Subcutaneous adipose tissue (tissue), 4 donors: ENCODE results near the gene PRRT2. TPM values are rescaled to one million over a fixed set of nuclear protein-coding genes. Genes with fewer than 3 reads are reported as not detected.

ENCODE experiments used
- CTCF ChIP-seq: fragments of 450-650 bp; IDR thresholded peaks from one replicate; pipeline ENCODE4 v1.5.1; 2016; ENCODE audit warnings: low read depth, mild to moderate bottlenecking, control low read depth, antibody characterized with exemption, moderate library complexity
- total RNA-seq, 4 donors: library from RNA; depleted of rRNA; stranded (reverse); fragments of >200 nt; gene quantifications; one replicate each; pipeline ENCODE4 v1.1.0, GENCODE V29; 2016

Gene PRRT2
- total RNA-seq, 4 donors from 2014 or later: 0.19 to 3.5 (median 2.9) TPM; not detected in 1

- no peak for TF ChIP-seq CTCF
Observed at GRCh38 chr16:29790183-29790948, 21.6 kb upstream of the PRRT2 start, which contains the start of gene KIF22. Gene KIF22, plus strand, starts transcription at chr16:29790751. Its CDS starts 9 bp downstream, at chr16:29790760.

- no peak for TF ChIP-seq CTCF
Observed at GRCh38 chr16:29790949-29791844, 20.8 kb upstream of the PRRT2 start.

DNA sequence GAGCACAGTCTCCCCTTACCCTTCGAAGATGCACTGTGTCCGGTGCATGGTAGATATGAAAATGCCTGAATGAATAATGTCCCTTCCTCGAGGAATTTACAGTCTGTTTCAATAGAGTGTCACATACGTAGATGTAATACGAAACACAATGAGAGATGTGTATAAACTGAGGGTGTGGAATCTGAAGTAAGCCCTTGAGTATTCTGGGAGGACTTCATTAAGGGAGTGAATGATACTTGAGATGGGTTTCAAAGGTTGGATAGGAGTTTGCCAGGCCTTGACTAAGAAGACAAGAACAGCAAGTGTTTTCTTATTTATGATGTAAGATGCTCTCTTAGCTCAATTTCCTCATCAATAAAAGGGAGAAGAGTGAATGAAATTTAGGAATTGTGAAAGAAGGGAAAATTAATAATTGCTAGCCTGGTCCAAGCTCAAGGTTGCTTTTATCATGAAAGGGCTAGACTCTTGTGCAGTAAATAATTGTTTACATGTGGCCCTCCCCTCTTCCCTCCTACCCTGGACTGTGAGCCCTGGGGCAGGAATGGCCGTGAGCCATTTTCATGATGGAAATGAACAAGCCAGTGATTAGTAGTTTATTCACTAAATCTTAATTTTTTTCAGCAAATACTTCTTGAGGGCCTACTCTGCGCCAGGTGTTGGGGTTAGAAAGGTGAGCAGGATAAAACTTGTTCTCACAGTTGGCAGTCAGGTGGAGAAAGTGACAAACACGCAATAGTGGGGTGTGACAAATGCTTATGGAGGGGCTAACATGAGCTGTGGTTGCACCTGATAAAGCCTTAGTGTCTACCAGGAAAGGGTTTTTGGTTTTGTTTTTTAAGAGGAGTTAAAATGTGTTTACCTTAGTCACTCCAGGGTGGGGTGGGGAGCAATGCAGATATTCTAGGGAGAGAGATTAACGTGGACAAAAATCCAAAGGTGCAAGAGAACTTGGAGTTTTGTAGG lies 19.9 kb upstream of the PRRT2 start:
- TF ChIP-seq CTCF: no peak

DNA sequence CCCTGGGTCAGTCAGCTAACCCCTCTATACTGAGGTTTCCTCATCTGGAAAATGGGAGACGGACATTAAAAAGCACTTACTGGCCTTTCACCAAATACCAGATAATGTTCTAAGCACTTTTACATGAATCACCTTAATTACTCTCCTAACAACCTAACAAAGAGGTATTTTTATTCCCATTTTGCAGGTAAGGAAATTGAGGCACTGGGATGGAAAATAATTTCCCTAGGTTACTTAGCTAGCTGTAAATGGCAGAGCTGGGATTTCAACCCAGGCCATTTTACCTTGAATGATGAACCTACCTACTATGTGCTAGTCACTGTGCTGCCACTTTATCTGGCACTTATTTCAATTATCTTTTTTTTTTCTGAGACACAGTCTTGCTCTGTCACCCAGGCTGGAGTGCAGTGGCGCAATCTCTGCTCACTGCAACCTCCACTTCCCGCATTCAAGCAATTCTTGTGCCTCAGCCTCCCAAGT lies 17.7 kb upstream of the PRRT2 start:
- no peak for TF ChIP-seq CTCF

DNA sequence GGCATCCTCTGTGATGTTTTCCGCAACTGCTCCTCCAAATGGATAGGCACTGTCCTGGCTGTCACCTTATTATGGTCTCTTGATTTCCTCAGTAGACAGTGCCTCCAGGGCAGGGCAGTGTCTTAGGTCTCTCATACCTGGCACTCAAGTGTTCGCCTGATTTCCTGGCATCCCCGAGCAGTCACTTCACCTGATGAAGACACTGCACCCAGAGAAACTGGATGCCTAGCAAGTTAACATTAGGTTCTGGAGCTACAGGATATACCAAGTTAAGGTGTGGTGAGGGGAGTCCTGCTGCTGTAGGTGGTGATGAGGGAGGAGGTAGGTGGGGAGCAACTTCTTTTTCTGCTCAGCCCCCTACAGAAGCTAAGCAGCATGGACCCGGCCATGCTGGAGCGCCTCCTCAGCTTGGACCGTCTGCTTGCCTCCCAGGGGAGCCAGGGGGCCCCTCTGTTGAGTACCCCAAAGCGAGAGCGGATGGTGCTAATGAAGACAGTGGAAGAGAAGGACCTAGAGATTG lies 9.5 kb upstream of the PRRT2 start:
- no peak for TF ChIP-seq CTCF

GRCh38 chr16:29804020-29804419 lies 8.0 kb upstream of the PRRT2 start:
- TF ChIP-seq CTCF: no peak
